Midbrain (tissue), 1 donor: ENCODE data around the gene RENBP.
A peak's percentile ranks its signal among the peaks of the same experiment; 100 is the strongest.

Experiments used
- DNase-seq: peaks from one replicate; lab custom pipeline; 2025; lab: John Stamatoyannopoulos, UW

RENBP gene

GRCh38 chrX:153953892-153954557 lies 9.6 kb upstream of the RENBP start:
- no peak for DNase-seq

DNA sequence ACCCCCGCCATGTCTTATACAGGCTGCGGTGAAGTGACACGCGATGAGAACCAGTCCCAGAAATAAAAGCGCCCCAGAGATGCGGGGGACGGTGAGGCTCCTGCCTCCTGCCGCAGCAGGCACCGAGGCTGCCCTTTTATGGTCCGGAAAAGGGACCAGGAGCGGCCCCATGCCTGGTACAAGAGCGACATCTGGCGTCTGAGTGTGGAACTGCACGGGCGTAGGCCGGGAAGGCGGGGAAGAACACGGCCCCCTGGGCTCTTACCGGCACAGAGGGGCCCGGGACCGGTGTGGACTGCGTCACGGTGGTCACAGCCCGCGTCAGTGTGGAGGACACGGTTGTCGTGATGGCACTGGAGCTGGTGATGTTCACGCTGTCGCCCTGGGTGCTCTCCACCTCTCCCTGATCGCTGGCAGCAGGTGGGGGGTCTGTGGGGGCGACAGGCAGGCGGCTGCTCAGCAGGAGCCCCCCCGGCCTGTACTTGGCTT lies 8.9 kb upstream of the RENBP start:
- DNase-seq: peak; percentile 66

DNA sequence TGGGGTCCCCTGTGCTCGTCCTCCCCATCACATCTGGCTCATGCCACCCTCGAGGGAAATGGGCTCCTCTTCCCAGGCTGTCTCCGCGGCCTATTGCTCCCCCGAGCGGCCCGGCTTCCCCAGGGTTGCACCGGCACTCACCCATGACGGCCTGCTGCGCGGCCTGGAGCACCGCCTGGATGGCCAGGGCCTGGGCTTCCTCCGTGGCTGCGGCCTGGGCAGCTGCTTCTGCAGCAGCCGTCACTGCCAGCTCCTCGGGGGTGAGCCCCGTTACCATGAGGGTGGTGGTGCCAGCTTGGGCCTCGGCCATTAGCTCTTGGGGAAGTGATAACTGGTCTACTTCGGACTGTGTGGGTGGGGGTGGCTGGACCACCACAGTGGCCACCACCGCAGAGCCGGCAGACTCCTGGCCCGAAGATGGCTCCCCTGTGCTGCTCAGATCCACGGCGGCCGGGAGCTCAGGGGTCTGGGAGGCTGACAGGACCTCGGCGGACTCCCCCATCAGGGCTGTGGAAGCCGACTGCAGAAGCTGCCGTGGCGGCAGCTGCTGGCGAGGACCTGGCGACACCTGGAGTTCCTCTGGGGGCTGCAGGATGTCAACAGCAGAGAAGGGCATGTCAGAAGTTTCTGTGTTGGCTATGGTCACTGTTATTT lies 8.1 kb upstream of the RENBP start:
- DNase-seq: no peak

DNA sequence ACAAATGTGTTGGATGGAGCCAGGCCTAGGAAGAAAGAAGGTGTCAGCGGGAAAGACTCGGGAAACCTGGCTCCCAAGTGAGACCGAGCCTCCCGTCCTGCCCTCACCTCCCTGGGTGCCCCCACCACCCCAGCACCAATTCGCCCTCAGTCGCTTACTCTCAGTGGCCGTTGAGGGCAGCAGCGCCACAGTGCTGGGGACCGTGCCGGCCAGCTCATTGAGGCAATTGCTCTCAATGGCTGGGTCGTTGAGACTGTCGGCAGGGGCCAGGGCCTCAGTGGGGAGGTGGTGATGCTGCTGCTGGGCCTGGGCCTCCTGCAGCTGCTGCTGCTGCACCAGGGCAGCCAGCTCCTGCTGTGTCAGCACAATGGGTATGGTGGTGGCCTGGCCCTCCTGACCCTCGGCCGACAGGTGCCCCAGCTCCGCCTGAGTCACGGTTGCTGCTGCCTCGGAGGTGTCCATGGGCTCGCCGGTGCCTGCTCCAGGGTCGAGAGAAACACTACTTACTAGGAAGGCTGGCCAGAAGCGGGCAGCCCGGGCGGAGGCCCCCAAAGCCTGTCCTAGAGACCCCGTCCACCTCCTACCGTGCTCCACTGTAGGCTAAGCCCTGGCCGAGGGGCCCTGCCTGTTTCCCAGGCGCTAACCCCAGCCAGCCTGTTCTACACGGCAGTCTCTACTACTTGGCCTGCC lies 7.4 kb upstream of the RENBP start:
- DNase-seq: no peak

GRCh38 chrX:153950127-153950526 lies 5.7 kb upstream of the RENBP start:
- no peak for DNase-seq

- DNase-seq: no peak
These were observed 4.7 kb upstream of the RENBP start for GRCh38 chrX:153948847-153949805.

- DNase-seq: no peak
These were observed 3.6 kb upstream of the RENBP start for GRCh38 chrX:153948002-153948466.

DNA sequence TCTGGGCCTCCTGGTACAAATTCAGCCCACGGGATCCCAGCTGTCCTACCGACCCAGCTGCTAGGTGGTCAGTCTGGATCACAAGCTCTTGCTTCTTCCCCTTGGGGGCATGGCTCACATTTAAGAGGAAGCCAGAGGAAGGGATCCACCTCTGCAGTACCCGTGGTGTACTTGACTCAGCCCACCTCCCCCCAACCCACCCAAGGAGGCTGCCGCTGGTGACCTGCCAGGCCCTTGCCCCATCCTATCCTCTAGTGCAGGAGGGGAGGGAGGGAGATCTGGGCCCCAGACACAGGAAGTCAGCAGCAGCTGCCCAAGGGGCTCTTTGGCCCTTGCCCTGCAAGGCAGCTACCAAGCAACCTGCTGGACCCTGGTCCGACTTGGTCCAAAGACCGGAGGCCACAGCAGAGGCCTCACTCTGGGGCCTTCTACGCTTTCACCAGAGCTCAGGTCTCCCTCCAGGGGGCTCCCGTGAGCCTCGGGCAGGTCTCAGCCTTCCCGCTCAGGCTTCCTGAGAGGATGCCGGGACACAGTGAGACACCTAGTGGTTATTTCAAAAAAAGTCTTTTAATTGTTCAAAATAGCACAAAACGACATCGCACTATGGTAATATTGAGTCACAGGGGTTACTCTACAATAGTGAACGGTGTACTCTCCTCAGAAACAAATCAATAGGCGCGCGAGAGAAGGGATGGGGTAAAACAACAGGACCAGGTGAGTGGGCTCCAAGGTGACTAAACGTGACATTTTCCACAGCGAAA lies 2.7 kb upstream of the RENBP start:
- DNase-seq: peak; percentile 65

GRCh38 chrX:153945956-153946943 lies 1.8 kb upstream of the RENBP start:
- DNase-seq: no peak

GRCh38 chrX:153944800-153945150 lies 332 bp upstream of the RENBP start:
- no peak for DNase-seq

DNA sequence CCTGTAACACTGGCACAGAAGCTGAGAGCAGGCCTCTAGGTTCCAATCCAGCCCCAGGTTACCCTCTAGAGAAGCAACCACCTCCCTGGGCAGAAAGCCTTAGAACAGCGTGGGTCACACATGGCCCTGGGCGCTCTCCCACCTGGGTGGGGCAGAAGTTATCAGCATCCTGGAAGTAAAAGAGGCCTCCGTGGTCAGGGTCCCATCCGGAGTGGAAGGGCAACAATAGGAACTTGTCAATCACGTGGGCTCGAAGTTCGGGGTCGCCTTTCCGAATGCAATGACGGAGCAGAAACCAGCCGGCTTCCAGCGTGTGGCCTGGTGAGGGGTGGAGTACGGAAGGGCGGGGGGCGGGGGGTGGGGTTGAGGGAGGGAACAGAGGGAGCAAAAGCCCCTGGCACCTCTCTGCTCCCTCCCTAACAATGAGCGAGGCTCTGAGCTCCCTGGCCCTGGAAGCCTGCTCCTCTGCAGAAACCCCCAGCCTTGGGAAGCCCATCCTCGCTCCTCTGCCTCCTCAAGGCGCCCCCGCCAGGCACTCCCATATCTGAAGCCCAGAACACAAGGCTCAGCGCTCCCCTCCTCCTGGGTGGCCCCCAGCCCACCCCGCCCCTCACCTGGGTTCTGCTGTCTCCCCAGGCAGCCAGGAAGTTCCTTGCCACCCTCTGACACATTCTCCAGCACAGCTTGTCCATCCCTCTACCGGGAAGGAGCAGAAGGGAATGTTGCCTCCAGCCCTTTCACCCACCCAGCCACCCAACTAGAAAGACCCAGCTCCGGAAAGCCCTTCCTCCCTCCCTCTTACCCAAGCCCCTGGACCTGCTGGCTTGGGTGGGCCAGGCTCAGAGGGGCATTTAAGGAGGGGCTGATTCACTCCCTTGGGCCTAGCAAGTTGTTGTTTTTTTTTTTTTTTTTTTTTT lies 2.8 kb downstream of the RENBP start:
- DNase-seq: no peak

DNA sequence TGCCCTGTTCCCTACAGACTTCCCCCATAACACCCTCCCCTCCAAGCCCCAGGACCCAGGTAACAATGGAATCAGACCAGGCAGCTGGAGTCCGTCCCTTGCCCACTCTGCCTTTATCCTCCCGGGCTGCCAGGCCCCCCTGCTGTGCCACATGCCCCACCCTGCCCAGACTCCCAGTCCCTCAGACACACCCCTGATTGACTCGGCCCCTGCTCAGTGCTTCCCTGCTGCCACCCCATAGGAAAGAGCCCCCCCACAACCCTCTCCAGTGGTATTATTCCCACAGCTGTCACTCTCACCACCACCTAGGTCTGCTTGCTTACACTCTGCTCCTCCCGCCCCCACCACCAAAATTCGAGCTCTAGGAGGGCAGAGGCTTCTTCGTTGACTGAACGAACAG lies 4.9 kb downstream of the RENBP start:
- no peak for DNase-seq

DNA sequence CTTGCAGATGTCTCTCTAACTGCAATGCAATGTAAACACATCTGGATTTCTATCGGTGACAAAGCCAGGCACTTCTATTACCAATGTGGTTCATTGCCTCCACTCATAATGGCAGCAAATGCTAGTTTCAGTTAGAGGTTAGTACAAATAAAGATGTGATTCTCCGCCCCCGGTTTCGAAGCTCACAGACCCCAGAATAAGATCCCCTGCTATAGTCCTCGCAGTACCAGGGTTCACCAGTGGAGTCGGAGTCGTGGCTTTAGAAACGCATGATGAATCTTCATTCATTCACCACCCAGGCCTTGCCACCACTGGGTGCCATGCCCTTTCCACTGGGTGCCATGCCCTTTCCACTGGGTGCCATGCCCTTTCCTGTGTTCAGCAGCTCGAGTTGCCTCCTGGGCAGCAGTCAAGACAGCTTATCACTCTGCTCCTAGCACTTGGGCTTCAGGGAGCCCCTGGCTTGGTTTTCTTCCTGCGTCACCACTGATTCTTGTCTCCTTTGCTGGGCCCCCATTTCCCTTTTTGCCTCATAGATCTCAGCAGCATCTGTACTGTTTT lies 6.1 kb downstream of the RENBP start:
- no peak for DNase-seq

- no peak for DNase-seq
These were observed 7.4 kb downstream of the RENBP start for GRCh38 chrX:153937056-153937455.

DNA sequence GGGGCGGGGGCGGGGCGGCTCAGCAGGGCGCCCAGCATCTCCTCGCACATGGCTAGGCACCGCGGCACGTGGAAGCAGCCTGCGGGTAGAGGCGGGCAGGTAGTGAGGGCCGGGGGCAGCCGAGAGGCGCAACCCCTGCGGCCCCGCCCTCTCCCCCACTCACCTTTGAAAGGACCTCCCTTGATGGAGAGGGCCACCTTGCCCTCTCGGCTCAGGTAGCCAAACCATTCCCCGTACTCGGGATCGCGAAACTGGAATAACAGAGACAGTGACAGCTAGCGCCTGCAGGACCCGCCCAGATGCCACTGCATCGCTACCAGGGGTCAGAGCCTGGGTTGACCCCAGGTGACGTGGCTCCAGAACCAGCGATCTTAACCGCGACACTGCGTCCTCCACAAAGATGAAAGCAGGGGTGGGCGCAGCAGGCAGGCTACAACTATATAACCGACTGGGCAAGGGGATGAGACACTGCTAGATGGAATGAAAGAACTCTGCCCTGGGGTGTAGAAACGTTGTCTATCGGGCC lies 9.1 kb downstream of the RENBP start:
- no peak for DNase-seq

DNA sequence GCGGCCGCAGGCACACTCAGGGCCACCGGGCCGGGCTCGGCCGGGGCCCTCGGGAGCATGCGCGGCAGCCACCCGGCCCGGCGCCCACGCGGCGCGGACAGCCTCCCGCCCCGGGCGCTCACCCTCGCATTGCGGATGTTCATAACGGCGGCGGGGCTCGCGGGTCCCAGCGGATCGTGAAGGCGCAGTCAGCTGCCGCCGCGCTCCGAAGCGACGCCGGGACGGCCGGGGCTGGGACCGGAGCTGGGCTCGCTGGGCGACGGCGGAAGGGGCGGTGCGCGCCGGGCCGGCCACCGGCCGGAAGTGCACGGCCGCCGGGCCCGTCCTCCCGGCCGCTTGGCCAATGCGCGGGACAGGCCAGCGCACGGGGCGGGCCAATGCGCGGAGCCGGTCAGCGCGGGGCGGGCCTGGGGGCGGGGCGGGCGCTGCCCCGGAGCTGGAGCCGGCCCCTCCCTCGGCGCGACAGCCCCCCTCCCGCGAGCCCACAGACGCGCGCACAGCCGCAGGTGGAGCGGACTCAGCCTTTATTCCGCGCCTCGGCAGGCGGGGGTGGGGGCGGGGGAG lies 9.6 kb downstream of the RENBP start, which contains the start of gene NAA10:
Gene NAA10 (minus strand): TSS at position 276 of the 564 bp plus-strand sequence. CDS start 133 bp downstream, at position 143.
- peak; percentile 73 for DNase-seq

DNA sequence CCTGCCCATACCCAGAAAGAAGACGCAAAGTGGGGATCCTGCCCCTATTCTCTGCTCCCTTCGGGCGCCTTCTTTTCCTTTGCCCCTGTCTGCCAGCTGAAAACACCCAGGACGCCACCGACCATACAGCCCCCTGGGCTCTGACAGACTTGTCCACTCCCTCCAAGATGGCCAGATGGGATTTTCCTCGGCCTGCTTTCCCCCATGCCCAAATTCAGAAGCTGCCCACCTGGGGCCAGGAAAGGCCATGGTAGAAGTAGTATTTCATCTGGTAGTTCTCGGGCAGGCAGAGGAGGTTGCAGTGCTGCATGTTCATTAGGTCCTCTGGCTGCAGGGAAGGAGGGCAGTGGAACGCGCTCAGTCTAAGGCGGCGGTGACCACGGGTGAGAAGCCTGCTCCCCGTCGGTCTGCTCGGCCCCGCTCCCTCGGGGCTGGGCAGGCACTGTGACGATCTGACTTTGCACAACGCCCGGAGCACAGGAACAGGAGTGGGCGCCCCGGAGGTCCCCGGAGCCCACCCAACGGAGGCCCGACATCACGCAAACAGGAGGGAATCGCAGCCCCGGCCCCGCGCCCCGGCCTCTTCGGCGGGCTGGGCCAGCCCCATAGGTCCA lies 10.2 kb downstream of the RENBP start:
- no peak for DNase-seq
